ENCODE data around the gene DDIT3. TPM values are rescaled to one million over a fixed set of nuclear protein-coding genes. Genes with fewer than 3 reads are reported as not detected.

DDIT3 gene
- total RNA-seq, 1 donor from 2014 or later: 42.6 TPM

DNA sequence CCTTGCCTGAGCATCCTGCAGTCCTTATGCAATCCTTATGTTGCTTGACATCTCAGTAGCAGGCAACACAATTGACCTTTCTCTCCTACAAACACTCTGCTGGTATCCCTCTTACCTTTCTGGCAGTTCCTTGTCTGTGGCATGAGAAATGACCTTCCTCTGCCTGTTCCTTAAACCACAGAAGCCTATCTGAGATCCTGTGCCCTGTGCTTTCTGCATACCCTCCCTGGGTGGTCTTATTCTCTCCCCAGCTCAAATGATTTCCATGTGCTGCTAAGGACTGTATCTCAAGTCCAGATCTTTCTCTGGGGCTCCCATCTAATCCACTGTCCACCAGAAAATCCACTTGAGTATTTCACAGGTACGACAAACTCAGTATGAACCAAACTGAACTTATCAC, 38.6 kb downstream of the DDIT3 start:
- peaks cover 19% of the 10 kb centered on the region for H3K27me3 Mint-ChIP-seq (ENCODE audit: low read depth, unreplicated experiment)
- H3K4me1 Mint-ChIP-seq (ENCODE audit: low read depth, unreplicated experiment): peaks cover 31% of the 10 kb centered on the region
- Histone ChIP-seq H3K4me1 (ENCODE audit: insufficient read depth, low read length) (peaks cover 4% of the 10 kb centered on the region), H3K27me3 (ENCODE audit: insufficient read depth, low read length) (peaks cover 11% of the 10 kb centered on the region), H4K20me1 (ENCODE audit: insufficient read depth, low read length) (no peaks in the 10 kb centered on the region), H3K9me3 (ENCODE audit: insufficient read depth, low read depth, low read length) (no peaks in the 10 kb centered on the region), H3K9ac (ENCODE audit: low read length) (no peak overlapping the region), H3K36me3 (ENCODE audit: insufficient read depth, low read length) (no peaks in the 10 kb centered on the region), H3K79me2 (ENCODE audit: insufficient read depth, low read length) (no peaks in the 10 kb centered on the region), H3K27ac (ENCODE audit: low read depth, low read length) (no peak overlapping the region), H3K4me2 (ENCODE audit: low read length) (no peak overlapping the region), H2AFZ (ENCODE audit: low read depth, low read length) (no peak overlapping the region), H3K4me3 (ENCODE audit: insufficient read depth, low read depth, low read length) (no peak overlapping the region)
- TF ChIP-seq, protein P1, sequence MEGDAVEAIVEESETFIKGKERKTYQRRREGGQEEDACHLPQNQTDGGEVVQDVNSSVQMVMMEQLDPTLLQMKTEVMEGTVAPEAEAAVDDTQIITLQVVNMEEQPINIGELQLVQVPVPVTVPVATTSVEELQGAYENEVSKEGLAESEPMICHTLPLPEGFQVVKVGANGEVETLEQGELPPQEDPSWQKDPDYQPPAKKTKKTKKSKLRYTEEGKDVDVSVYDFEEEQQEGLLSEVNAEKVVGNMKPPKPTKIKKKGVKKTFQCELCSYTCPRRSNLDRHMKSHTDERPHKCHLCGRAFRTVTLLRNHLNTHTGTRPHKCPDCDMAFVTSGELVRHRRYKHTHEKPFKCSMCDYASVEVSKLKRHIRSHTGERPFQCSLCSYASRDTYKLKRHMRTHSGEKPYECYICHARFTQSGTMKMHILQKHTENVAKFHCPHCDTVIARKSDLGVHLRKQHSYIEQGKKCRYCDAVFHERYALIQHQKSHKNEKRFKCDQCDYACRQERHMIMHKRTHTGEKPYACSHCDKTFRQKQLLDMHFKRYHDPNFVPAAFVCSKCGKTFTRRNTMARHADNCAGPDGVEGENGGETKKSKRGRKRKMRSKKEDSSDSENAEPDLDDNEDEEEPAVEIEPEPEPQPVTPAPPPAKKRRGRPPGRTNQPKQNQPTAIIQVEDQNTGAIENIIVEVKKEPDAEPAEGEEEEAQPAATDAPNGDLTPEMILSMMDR (IDR thresholded peaks at IDR 0.05; ENCODE audit: insufficient read depth, low read depth, low read length): no peak
- TF ChIP-seq EZH2 (IDR thresholded peaks at IDR 0.05; ENCODE audit: insufficient read depth, low read length): no peak
- no peak for DNase-seq (ENCODE audit: low read depth)
- H3K9me3 Mint-ChIP-seq (ENCODE audit: unreplicated experiment): peaks cover 4% of the 10 kb centered on the region
- no peaks in the 10 kb centered on the region for H3K36me3 Mint-ChIP-seq (ENCODE audit: low read depth, unreplicated experiment)
- no peak for FAIRE-seq
- H3K4me3 Mint-ChIP-seq (ENCODE audit: unreplicated experiment): no peak overlapping the region
- H3K27ac Mint-ChIP-seq (ENCODE audit: unreplicated experiment): peak overlapping the region; percentile 20

DNA sequence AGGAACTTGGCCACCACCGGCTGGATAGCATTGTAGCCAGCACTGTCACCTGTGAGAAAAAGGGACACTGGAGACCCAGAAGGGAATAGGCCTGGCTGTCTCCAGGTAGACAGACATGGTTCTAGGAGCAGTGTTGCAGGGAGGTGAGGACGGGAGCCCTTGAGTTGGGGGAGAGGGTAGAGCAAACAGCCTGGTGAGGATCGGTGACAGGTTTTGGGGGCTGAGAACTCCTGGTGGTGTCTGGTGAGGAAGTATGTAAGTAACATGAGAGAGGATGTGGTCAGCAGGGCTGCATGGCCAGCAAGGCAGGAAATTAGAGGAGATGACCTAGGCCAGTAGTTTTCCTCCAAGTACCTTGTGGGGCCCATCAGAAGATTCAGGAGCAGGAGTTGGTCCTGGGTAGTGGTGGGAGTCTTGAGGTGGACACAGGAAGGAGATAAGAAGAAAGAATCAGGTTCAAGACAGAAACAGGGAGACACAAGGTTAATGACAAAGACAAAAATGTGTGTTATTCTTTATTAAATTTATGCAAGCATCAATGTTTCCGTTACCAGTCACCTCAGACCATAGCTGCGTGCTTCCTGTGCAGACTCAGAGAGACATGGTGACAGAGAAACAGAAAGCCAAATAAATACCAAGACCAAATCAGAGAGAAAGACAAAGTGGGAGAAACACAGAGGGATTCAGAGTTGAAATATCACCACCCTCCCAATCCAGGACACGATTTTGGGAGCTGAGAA, 40.8 kb downstream of the DDIT3 start, which contains the start of gene ARHGAP9:
TSS of gene ARHGAP9 (minus strand) at position 491 of the 740 bp plus-strand sequence. CDS start at position 31, 460 bp downstream.
- peaks cover 4% of the 10 kb centered on the region for H3K36me3 Mint-ChIP-seq (ENCODE audit: low read depth, unreplicated experiment)
- Histone ChIP-seq H3K36me3 (ENCODE audit: insufficient read depth, low read length) (no peaks in the 10 kb centered on the region), H3K79me2 (ENCODE audit: insufficient read depth, low read length) (no peaks in the 10 kb centered on the region), H3K4me2 (ENCODE audit: low read length) (peak within 1 kb of the TSS; percentile 2), H3K27ac (ENCODE audit: low read depth, low read length) (no peak within 1 kb of the TSS), H3K4me3 (ENCODE audit: insufficient read depth, low read depth, low read length) (no peak within 1 kb of the TSS), H3K4me1 (ENCODE audit: insufficient read depth, low read length) (peaks cover 13% of the 10 kb centered on the region), H3K27me3 (ENCODE audit: insufficient read depth, low read length) (peaks cover 31% of the 10 kb centered on the region), H3K9me3 (ENCODE audit: insufficient read depth, low read depth, low read length) (no peaks in the 10 kb centered on the region), H2AFZ (ENCODE audit: low read depth, low read length) (no peak within 1 kb of the TSS), H4K20me1 (ENCODE audit: insufficient read depth, low read length) (no peaks in the 10 kb centered on the region), H3K9ac (ENCODE audit: low read length) (no peak within 1 kb of the TSS)
- H3K27me3 Mint-ChIP-seq (ENCODE audit: low read depth, unreplicated experiment): peaks cover 34% of the 10 kb centered on the region
- no peak for TF ChIP-seq EZH2 (IDR thresholded peaks at IDR 0.05; ENCODE audit: insufficient read depth, low read length)
- TF ChIP-seq, protein P1 (IDR thresholded peaks at IDR 0.05; ENCODE audit: insufficient read depth, low read depth, low read length): no peak
- peaks cover 7% of the 10 kb centered on the region for H3K9me3 Mint-ChIP-seq (ENCODE audit: unreplicated experiment)
- H3K27ac Mint-ChIP-seq (ENCODE audit: unreplicated experiment): no peak within 1 kb of the TSS
- no peak for FAIRE-seq
- H3K4me3 Mint-ChIP-seq (ENCODE audit: unreplicated experiment): peak within 1 kb of the TSS; percentile 62
- peaks cover 31% of the 10 kb centered on the region for H3K4me1 Mint-ChIP-seq (ENCODE audit: low read depth, unreplicated experiment)
- no peak for DNase-seq (ENCODE audit: low read depth)

- H3K4me3 ChIP-seq (ENCODE audit: insufficient read depth, low read depth, low read length): no peak overlapping the region
- no peak overlapping the region for H3K9ac ChIP-seq (ENCODE audit: low read length)
- H2AFZ ChIP-seq (ENCODE audit: low read depth, low read length): no peak overlapping the region
- H3K27ac ChIP-seq (ENCODE audit: low read depth, low read length): no peak overlapping the region
- no peak for TF ChIP-seq EZH2 (IDR thresholded peaks at IDR 0.05; ENCODE audit: insufficient read depth, low read length)
- TF ChIP-seq, protein P1 (IDR thresholded peaks at IDR 0.05; ENCODE audit: insufficient read depth, low read depth, low read length): no peak
- H3K9me3 ChIP-seq (ENCODE audit: insufficient read depth, low read depth, low read length): no peaks in the 10 kb centered on the region
- no peak overlapping the region for H3K27ac Mint-ChIP-seq (ENCODE audit: unreplicated experiment)
- H4K20me1 ChIP-seq (ENCODE audit: insufficient read depth, low read length): no peaks in the 10 kb centered on the region
- peaks cover 5% of the 10 kb centered on the region for H3K36me3 Mint-ChIP-seq (ENCODE audit: low read depth, unreplicated experiment)
- H3K4me2 ChIP-seq (ENCODE audit: low read length): no peak overlapping the region
- H3K4me1 ChIP-seq (ENCODE audit: insufficient read depth, low read length): peaks cover 13% of the 10 kb centered on the region
- H3K4me1 Mint-ChIP-seq (ENCODE audit: low read depth, unreplicated experiment): peaks cover 31% of the 10 kb centered on the region
- FAIRE-seq (no peak), DNase-seq (ENCODE audit: low read depth) (no peak)
- no peaks in the 10 kb centered on the region for H3K79me2 ChIP-seq (ENCODE audit: insufficient read depth, low read length)
- H3K9me3 Mint-ChIP-seq (ENCODE audit: unreplicated experiment): peaks cover 12% of the 10 kb centered on the region
- H3K4me3 Mint-ChIP-seq (ENCODE audit: unreplicated experiment): no peak overlapping the region
- peaks cover 39% of the 10 kb centered on the region for H3K27me3 Mint-ChIP-seq (ENCODE audit: low read depth, unreplicated experiment)
- H3K36me3 ChIP-seq (ENCODE audit: insufficient read depth, low read length): no peaks in the 10 kb centered on the region
- peaks cover 37% of the 10 kb centered on the region for H3K27me3 ChIP-seq (ENCODE audit: insufficient read depth, low read length)
These were observed 41.3 kb downstream of the DDIT3 start for GRCh38 chr12:57479043-57479375.

Data from astrocyte (in vitro differentiated cells and primary cell).